Activated CD4-positive, alpha-beta memory T cell treated with anti-CD3 and anti-CD28 coated beads, Interleukin-2, amount 10 ng/mL, durations not matched to agents 7 days and 5 days (primary cell): ENCODE data around the gene THBS4. TPM values are rescaled to one million over a fixed set of nuclear protein-coding genes. Genes with fewer than 3 reads are reported as not detected.
"Not testable (repeated sequence)": the region's sequence is repeated elsewhere in the genome, so short reads cannot be mapped to it uniquely, and the experiment has no call there.

Source experiments
- CTCF ChIA-PET: fragments of 350-600 bp; sonication (Branson Sonifier 250); formaldehyde crosslinking; loops from one replicate; lab custom pipeline; 2021; ENCODE audit warnings: antibody characterized with exemption, inconsistent platforms; lab: Charles Lee
- POLR2A ChIA-PET: fragments of 350-600 bp; sonication (Branson Sonifier 250); formaldehyde crosslinking; loops from one replicate; lab custom pipeline; 2021; ENCODE audit warnings: antibody characterized with exemption; lab: Charles Lee
- DNase-seq: peaks from one replicate; pipeline ENCODE4 v3.0.0-alpha.2; 2020
- H3K27ac Mint-ChIP-seq: one replicate; pipeline ENCODE4 v1.8.0; 2021; ENCODE audit warnings: mild to moderate bottlenecking, mixed read lengths
- H3K27me3 Mint-ChIP-seq: one replicate; pipeline ENCODE4 v1.8.0; 2021; ENCODE audit warnings: mixed read lengths
- H3K36me3 Mint-ChIP-seq: one replicate; pipeline ENCODE4 v1.8.0; 2021; ENCODE audit warnings: low read depth, mixed read lengths
- H3K4me1 Mint-ChIP-seq: one replicate; pipeline ENCODE4 v1.8.0; 2021; ENCODE audit warnings: mixed read lengths
- H3K4me3 Mint-ChIP-seq: one replicate; pipeline ENCODE4 v1.8.0; 2021; ENCODE audit warnings: mild to moderate bottlenecking, mixed read lengths
- H3K9me3 Mint-ChIP-seq: one replicate; pipeline ENCODE4 v1.8.0; 2021; ENCODE audit warnings: mixed read lengths
- total RNA-seq, 2 experiments: library from RNA; stranded (reverse); gene quantifications; one replicate each; pipeline ENCODE4 v1.2.3, GENCODE V29; 2021

Gene THBS4
- total RNA-seq, 2 experiments from 2014 or later = 2.2 to 3.6 TPM

- CTCF ChIA-PET = interaction anchor here (0.6 to 7.0 kb wide), 61 partner anchors 8 to 589 kb away, joined by 3 to 199 read pairs (median 4); partner anchors contain the start of genes SERINC5 and ZFYVE16
- peaks cover 15% of the 10 kb centered on the region for H3K4me1 Mint-ChIP-seq
- H3K9me3 Mint-ChIP-seq, H3K36me3 Mint-ChIP-seq, H3K4me3 Mint-ChIP-seq, H3K27me3 Mint-ChIP-seq: not testable (repeated sequence)
- peak; percentile 31 for DNase-seq
- H3K27ac Mint-ChIP-seq = peak overlapping the region; percentile 79
- POLR2A ChIA-PET = interaction anchor here (0.8 to 4.4 kb wide), 10 partner anchors 10 to 216 kb away, joined by 3 to 33 read pairs (median 6); partner anchors contain the start of gene SERINC5
Measured at GRCh38 chr5:80091792-80092192, 56.6 kb downstream of the THBS4 start.

GRCh38 chr5:80092486-80093107 is 57.4 kb downstream of the THBS4 start:
- ChIA-PET POLR2A (interaction anchor here (1.2 to 4.4 kb wide), 8 partner anchors 9 to 182 kb away, joined by 3 to 33 read pairs (median 6); partner anchors contain the start of gene SERINC5), CTCF (interaction anchor here (0.7 to 7.0 kb wide), 49 partner anchors 8 to 588 kb away, joined by 3 to 199 read pairs (median 4); partner anchors contain the start of genes SERINC5 and ZFYVE16)
- Mint-ChIP-seq H3K4me1 (peaks cover 15% of the 10 kb centered on the region), H3K27me3 (no peaks in the 10 kb centered on the region), H3K36me3 (no peaks in the 10 kb centered on the region), H3K27ac (peak overlapping the region; percentile 79), H3K4me3 (no peak overlapping the region), H3K9me3 (no peaks in the 10 kb centered on the region)
- DNase-seq = no peak

GRCh38 chr5:80093796-80094195 is 58.6 kb downstream of the THBS4 start:
- ChIA-PET CTCF (interaction anchor here (0.6 to 7.0 kb wide), 3 partner anchors 10 to 214 kb away, joined by 4 to 199 read pairs (median 17); no protein-coding TSS in a partner anchor), POLR2A (interaction anchor here (4.4 kb wide), 1 partner anchor 162 kb away, joined by 33 read pairs; the partner anchor contains the start of gene SERINC5)
- Mint-ChIP-seq H3K9me3 (no peaks in the 10 kb centered on the region), H3K27ac (no peak overlapping the region), H3K4me1 (peaks cover 15% of the 10 kb centered on the region), H3K27me3 (no peaks in the 10 kb centered on the region), H3K4me3 (no peak overlapping the region), H3K36me3 (no peaks in the 10 kb centered on the region)
- no peak for DNase-seq

GRCh38 chr5:80094236-80094738 is 59.1 kb downstream of the THBS4 start:
- no peak overlapping the region for H3K27ac Mint-ChIP-seq
- POLR2A ChIA-PET = no interaction called here
- no peak overlapping the region for H3K4me3 Mint-ChIP-seq

GRCh38 chr5:80097451-80097850 is 62.3 kb downstream of the THBS4 start:
- no peak overlapping the region for H3K27ac Mint-ChIP-seq
- no peak overlapping the region for H3K4me3 Mint-ChIP-seq
- no peaks in the 10 kb centered on the region for H3K9me3 Mint-ChIP-seq
- DNase-seq = no peak
- CTCF ChIA-PET = no interaction called here
- H3K4me1 Mint-ChIP-seq = peaks cover 20% of the 10 kb centered on the region
- H3K36me3 Mint-ChIP-seq = no peaks in the 10 kb centered on the region
- no peaks in the 10 kb centered on the region for H3K27me3 Mint-ChIP-seq
- POLR2A ChIA-PET = interaction anchor here (1.1 kb wide), 1 partner anchor 43 kb away, joined by 3 read pairs; no protein-coding TSS in a partner anchor

More at GRCh38 chr5:80094236-80094738, 59.1 kb downstream of the THBS4 start:
- CTCF ChIA-PET = interaction anchor here (0.6 to 7.0 kb wide), 4 partner anchors 138 to 214 kb away, joined by 4 to 199 read pairs (median 4); no protein-coding TSS in a partner anchor
- H3K9me3 Mint-ChIP-seq = no peaks in the 10 kb centered on the region
- peaks cover 15% of the 10 kb centered on the region for H3K4me1 Mint-ChIP-seq
- DNase-seq = no peak
- H3K27me3 Mint-ChIP-seq = no peaks in the 10 kb centered on the region
- no peaks in the 10 kb centered on the region for H3K36me3 Mint-ChIP-seq

- ChIA-PET CTCF (no interaction called here), POLR2A (interaction anchor here (1.1 to 1.3 kb wide), 2 partner anchors 10 to 152 kb away, joined by 3 read pairs; no protein-coding TSS in a partner anchor)
- H3K9me3 Mint-ChIP-seq = peaks cover under 1% of the 10 kb centered on the region
- DNase-seq = no peak
- H3K36me3 Mint-ChIP-seq = no peaks in the 10 kb centered on the region
- peaks cover 13% of the 10 kb centered on the region for H3K4me1 Mint-ChIP-seq
- H3K4me3 Mint-ChIP-seq = no peak overlapping the region
- H3K27me3 Mint-ChIP-seq = no peaks in the 10 kb centered on the region
- H3K27ac Mint-ChIP-seq = no peak overlapping the region
Measured at GRCh38 chr5:80101993-80102392, 66.8 kb downstream of the THBS4 start.

- H3K9me3 Mint-ChIP-seq = peaks cover 4% of the 10 kb centered on the region
- no peaks in the 10 kb centered on the region for H3K27me3 Mint-ChIP-seq
- ChIA-PET CTCF (interaction anchor here (0.6 to 2.5 kb wide), 3 partner anchors 11 to 20 kb away, joined by 6 to 9 read pairs (median 6); no protein-coding TSS in a partner anchor), POLR2A (interaction anchor here (1.5 kb wide), 1 partner anchor 151 kb away, joined by 5 read pairs; no protein-coding TSS in a partner anchor)
- H3K4me3 Mint-ChIP-seq = no peak overlapping the region
- no peak for DNase-seq
- H3K4me1 Mint-ChIP-seq = peaks cover 13% of the 10 kb centered on the region
- no peak overlapping the region for H3K27ac Mint-ChIP-seq
- H3K36me3 Mint-ChIP-seq = no peaks in the 10 kb centered on the region
Measured at GRCh38 chr5:80103371-80103770, 68.2 kb downstream of the THBS4 start.

GRCh38 chr5:80105698-80106439 is 70.7 kb downstream of the THBS4 start:
- CTCF ChIA-PET = interaction anchor here (1.1 kb wide), 1 partner anchor 202 kb away, joined by 3 read pairs; no protein-coding TSS in a partner anchor
- no peak for DNase-seq
- Mint-ChIP-seq H3K4me3 (no peak overlapping the region), H3K36me3 (no peaks in the 10 kb centered on the region), H3K27ac (no peak overlapping the region), H3K4me1 (peaks cover 13% of the 10 kb centered on the region), H3K27me3 (no peaks in the 10 kb centered on the region), H3K9me3 (peaks cover 4% of the 10 kb centered on the region)
- POLR2A ChIA-PET = interaction anchor here (1.1 kb wide), 1 partner anchor 81 kb away, joined by 3 read pairs; no protein-coding TSS in a partner anchor

- Mint-ChIP-seq H3K9me3 (peaks cover 4% of the 10 kb centered on the region), H3K4me1 (peaks cover 6% of the 10 kb centered on the region), H3K36me3 (no peaks in the 10 kb centered on the region), H3K27ac (no peak overlapping the region), H3K27me3 (no peaks in the 10 kb centered on the region), H3K4me3 (no peak overlapping the region)
- ChIA-PET CTCF (no interaction called here), POLR2A (interaction anchor here (1.1 kb wide), 1 partner anchor 80 kb away, joined by 3 read pairs; no protein-coding TSS in a partner anchor)
- no peak for DNase-seq
Measured at GRCh38 chr5:80106916-80107315, 71.8 kb downstream of the THBS4 start.

- peaks cover 15% of the 10 kb centered on the region for H3K9me3 Mint-ChIP-seq
- ChIA-PET CTCF (interaction anchor here (0.6 to 0.8 kb wide), 4 partner anchors 13 to 146 kb away, joined by 3 to 4 read pairs (median 3); no protein-coding TSS in a partner anchor), POLR2A (interaction anchor here (0.7 kb wide), 1 partner anchor 16 kb away, joined by 3 read pairs; no protein-coding TSS in a partner anchor)
- no peak for DNase-seq
- H3K4me3 Mint-ChIP-seq = no peak overlapping the region
- no peak overlapping the region for H3K27ac Mint-ChIP-seq
- H3K36me3 Mint-ChIP-seq = peaks cover 14% of the 10 kb centered on the region
- H3K4me1 Mint-ChIP-seq = no peaks in the 10 kb centered on the region
- no peaks in the 10 kb centered on the region for H3K27me3 Mint-ChIP-seq
Measured at GRCh38 chr5:80109646-80110478, 74.7 kb downstream of the THBS4 start.

GRCh38 chr5:80111376-80111990 is 76.3 kb downstream of the THBS4 start:
- POLR2A ChIA-PET, DNase-seq, CTCF ChIA-PET, H3K4me1 Mint-ChIP-seq, H3K27ac Mint-ChIP-seq, H3K27me3 Mint-ChIP-seq, H3K4me3 Mint-ChIP-seq: not testable (repeated sequence)
- H3K9me3 Mint-ChIP-seq = peaks cover 16% of the 10 kb centered on the region
- peaks cover 29% of the 10 kb centered on the region for H3K36me3 Mint-ChIP-seq
